Subcutaneous adipose tissue (tissue), 4 donors: ENCODE data around the gene GFER. TPM values are rescaled to one million over a fixed set of nuclear protein-coding genes. Genes with fewer than 3 reads are reported as not detected.

Experiments
- total RNA-seq, 4 donors: library from RNA; depleted of rRNA; stranded (reverse); fragments of >200 nt; gene quantifications; one replicate each; pipeline ENCODE4 v1.1.0, GENCODE V29; 2016
- TF ChIP-seq, protein P1 (sequence below): fragments of 450-650 bp; IDR thresholded peaks from one replicate; pipeline ENCODE4 v1.5.1; 2016; ENCODE audit warnings: low read depth, mild to moderate bottlenecking, control low read depth, antibody characterized with exemption, moderate library complexity

Gene GFER
- total RNA-seq, 4 donors from 2014 or later, result 9.1 to 17.4 (median 16.1) TPM

DNA sequence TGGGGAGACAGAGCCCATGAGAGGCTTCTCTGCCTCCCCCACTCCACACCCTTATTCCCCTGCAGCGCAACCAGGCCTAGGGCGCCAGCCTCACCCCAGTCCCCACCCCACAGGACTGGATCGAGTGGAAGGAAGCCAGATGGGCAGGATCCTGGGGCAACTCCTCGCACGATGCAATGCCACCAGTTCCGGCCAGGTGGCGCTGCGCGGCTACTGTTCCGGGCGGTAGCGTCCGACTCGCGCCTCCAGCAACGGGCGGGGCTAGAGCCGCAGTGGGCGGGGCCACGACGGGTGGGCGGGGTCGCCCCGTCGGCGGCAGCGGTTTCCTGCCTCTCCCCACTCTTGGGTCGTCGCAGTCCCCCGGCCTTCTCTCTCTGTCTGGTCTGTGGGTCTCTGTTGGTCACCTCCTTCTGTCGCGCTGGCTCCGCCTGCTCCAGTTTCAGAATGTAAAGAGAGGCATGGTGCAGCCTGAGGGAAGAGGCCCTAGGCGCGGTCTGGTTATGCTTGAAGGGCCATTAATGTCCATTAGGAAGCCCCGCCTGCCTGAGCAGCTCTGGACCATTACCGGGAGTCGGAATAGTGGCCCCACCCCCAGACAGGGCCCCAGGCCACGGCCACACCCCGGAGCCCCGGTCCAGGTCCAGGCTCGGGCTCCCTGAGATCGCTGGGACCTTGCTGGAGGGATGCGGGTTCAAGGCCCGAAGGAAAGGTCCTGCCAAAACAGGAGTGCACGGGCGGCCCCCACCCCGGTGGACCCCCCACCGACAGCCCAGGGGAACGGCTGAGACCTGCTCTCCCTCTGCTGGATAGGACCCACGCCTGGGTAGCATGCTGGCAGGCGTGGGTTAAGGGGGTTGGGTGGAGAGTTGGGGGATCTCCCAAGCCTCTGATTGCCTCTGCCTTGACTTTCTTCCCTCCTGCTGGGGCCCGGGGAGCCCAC lies 39.4 kb downstream of the GFER start:
- TF ChIP-seq, protein P1, sequence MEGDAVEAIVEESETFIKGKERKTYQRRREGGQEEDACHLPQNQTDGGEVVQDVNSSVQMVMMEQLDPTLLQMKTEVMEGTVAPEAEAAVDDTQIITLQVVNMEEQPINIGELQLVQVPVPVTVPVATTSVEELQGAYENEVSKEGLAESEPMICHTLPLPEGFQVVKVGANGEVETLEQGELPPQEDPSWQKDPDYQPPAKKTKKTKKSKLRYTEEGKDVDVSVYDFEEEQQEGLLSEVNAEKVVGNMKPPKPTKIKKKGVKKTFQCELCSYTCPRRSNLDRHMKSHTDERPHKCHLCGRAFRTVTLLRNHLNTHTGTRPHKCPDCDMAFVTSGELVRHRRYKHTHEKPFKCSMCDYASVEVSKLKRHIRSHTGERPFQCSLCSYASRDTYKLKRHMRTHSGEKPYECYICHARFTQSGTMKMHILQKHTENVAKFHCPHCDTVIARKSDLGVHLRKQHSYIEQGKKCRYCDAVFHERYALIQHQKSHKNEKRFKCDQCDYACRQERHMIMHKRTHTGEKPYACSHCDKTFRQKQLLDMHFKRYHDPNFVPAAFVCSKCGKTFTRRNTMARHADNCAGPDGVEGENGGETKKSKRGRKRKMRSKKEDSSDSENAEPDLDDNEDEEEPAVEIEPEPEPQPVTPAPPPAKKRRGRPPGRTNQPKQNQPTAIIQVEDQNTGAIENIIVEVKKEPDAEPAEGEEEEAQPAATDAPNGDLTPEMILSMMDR, result no peak

DNA sequence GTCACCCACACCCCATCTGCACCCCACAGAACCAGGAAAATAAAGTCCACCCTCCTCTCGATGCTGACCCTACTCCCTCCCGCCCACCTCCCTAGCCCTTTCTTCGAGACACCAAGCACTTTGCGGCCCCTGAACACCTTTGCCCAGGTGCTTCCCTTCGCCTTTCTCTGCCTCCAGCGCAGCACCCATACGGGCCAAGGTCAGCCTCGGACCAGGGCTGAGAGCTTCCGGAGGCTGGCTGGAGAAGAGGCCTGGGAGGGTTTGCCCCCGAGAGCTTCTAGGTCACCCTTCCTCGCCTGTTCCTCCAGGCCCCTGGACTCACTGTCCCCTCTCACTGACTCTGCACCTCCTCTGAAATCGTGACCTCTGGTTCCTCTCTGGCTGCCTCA lies 40.0 kb downstream of the GFER start:
- TF ChIP-seq, protein P1, result no peak

DNA sequence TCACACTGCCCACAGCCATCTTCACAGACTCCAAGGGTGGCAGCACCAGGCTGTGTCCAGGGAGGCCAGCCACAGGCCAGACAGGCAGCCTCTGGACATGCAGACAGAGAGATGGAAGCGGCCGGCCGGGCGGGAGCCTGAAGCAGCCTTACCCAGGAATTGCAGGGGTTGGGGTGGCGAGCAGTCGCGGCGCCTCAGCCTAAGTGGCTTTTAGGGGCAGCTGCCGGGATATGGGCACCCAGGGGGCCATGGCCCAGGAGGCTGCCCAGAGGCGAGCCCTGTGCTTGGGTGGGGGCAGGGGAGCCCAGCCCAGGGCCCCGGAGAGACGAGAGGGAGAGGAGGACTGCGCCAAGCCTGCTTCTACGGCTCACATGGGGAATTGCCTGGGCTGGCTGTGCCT lies 41.3 kb downstream of the GFER start:
- TF ChIP-seq, protein P1, result no peak

DNA sequence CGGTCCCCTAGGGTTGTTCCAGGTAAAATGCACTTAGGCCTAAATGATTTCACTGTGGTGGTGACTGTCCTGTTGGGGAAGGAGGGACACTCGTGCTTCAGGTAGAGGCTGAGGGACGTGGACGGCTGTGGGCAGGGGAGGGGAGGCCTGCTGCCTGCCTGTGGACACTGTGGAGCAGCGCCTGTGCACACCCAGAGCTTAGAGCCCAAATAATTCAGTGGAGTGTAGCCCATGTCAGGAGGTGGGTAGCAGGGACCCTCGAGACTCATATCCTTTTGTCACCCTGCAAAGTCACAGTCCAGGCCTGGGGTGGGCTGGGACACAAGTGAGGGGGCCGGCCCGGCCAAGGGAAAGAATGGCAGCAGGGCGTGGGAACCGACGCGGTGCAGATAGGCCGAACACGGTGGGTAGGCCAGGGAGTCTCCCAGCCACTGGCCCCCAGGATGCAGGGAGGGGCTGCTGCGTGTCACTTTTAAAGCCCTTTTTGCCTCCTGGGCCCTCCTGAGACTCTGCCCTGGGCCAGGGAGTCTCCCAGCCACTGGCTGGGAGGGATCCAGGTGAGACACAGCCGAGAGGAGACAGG lies 42.0 kb downstream of the GFER start:
- TF ChIP-seq, protein P1, result no peak

DNA sequence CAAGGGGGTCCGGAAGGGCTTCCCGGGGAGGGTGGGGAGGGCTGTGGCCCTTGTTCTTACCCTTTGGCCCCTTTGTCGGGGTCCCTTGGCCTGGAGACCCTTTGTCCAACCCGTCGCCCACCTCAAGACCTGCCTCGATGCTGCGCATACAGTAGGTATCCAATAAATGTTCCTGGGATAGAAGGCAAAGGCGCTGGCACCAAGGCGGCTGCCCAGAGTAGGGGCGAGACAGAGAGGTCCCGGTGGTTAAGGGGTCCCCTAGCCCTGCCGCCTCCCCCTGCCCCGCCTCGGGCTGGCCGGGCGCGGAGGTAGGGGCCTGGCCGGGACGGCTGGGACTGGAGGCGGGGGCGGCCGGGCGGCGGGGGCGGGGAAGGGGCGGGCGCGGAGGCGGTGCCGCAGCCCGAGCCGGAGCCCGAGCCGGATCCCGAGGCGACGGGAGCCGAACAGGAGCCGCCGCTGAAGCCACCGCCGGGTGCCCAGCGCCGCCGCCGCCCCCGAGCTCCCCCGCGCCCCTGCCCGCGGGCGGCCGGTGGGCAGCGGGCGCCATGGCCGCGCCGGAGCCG lies 42.5 kb downstream of the GFER start, which contains the start of gene NHERF2:
NHERF2 (plus strand) TSS at position 442 of the 563 bp plus-strand sequence; CDS start at position 546, 104 bp downstream.
- TF ChIP-seq, protein P1, result no peak

DNA sequence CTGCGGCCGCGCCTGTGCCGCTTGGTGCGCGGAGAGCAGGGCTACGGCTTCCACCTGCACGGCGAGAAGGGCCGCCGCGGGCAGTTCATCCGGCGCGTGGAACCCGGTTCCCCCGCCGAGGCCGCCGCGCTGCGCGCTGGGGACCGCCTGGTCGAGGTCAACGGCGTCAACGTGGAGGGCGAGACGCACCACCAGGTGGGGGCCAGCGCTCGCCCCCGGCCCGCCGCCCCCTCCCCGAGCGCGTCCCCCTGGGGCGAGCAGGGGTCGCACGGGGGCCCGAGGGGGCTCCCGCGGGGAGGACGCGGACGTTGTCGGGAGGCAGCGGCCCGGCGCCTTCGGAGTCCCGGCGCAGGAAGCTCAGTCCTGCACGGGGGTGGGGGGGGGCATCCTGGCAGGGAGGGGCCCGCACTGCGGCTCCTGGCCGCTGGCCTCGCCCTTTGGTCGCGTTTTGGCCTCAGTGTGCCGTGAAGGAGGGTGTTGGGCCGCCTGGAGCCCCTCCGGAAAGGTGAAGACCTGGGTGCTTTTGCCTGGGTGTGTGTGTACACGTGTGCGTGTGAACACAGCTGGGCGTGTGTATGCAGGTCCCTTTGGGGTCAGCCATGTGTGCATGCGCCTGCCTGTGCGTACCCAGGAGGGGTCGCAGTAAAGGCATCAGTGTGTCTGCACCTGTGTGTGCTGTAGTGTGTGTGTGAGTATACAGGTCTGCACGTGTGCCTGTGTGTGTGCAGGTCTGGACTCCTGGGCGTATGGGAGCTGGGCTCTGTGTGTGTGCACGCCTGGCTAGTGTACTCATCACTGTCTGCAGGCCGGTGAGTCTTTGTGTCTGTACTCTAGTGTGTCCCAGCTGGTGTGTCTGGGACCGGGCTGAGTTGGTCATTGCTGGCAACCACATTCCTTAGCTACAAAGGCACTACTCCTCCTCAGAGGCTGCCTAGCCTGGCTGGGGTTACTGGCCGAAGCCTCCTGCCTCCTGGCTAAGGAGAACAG lies 43.3 kb downstream of the GFER start:
- TF ChIP-seq, protein P1, result no peak
